Measurements from ENCODE around the gene KCND1.

KCND1 gene

GRCh38 chrX:48975041-48975440 is 3.4 kb upstream of the KCND1 start:
- DNase-seq (ENCODE audit: low spot score): no peak
- no peak for FAIRE-seq

GRCh38 chrX:48974574-48974973 is 2.9 kb upstream of the KCND1 start:
- FAIRE-seq (no peak), DNase-seq (ENCODE audit: low spot score) (no peak)

- FAIRE-seq (no peak), DNase-seq (ENCODE audit: low spot score) (no peak)
These were observed 2.4 kb upstream of the KCND1 start for GRCh38 chrX:48974033-48974432.

GRCh38 chrX:48972220-48973164 is 848 bp upstream of the KCND1 start:
- FAIRE-seq (no peak), DNase-seq (ENCODE audit: low spot score) (no peak)

- FAIRE-seq (no peak), DNase-seq (ENCODE audit: low spot score) (no peak)
These were observed 2.2 kb downstream of the KCND1 start for GRCh38 chrX:48969471-48969870.

- FAIRE-seq (no peak), DNase-seq (ENCODE audit: low spot score) (no peak)
These were observed 3.3 kb downstream of the KCND1 start for GRCh38 chrX:48968377-48968776.

- DNase-seq (ENCODE audit: low spot score) (peak; percentile 39), FAIRE-seq (peak; percentile 35)
These were observed 4.7 kb downstream of the KCND1 start for GRCh38 chrX:48966796-48967579.

- no peak for DNase-seq (ENCODE audit: low spot score)
- FAIRE-seq: no peak
These were observed 5.7 kb downstream of the KCND1 start for GRCh38 chrX:48965959-48966358.

GRCh38 chrX:48961585-48962091 is 10.0 kb downstream of the KCND1 start:
- FAIRE-seq: no peak

GRCh38 chrX:48960291-48960690 is 11.4 kb downstream of the KCND1 start:
- FAIRE-seq (no peak), DNase-seq (ENCODE audit: low spot score) (no peak)

More at GRCh38 chrX:48961585-48962091, 10.0 kb downstream of the KCND1 start:
- DNase-seq (ENCODE audit: low spot score): no peak

- FAIRE-seq (no peak), DNase-seq (ENCODE audit: low spot score) (peak; percentile 10)
These were observed 13.0 kb downstream of the KCND1 start for GRCh38 chrX:48958635-48959094.

- DNase-seq (ENCODE audit: low spot score) (peak; percentile 94), FAIRE-seq (peak; percentile 95)
These were observed 13.6 kb downstream of the KCND1 start for GRCh38 chrX:48957827-48958634.

- FAIRE-seq: no peak
- no peak for DNase-seq (ENCODE audit: low spot score)
These were observed 14.2 kb downstream of the KCND1 start, which contains the start of gene OTUD5 for GRCh38 chrX:48957477-48957826. TSS of gene OTUD5 (minus strand) at chrX:48957607. CDS start at chrX:48957570, 37 bp downstream.

GRCh38 chrX:48956728-48957414 is 14.8 kb downstream of the KCND1 start:
- FAIRE-seq (no peak), DNase-seq (ENCODE audit: low spot score) (no peak)

- FAIRE-seq (no peak), DNase-seq (ENCODE audit: low spot score) (no peak)
These were observed 23.1 kb downstream of the KCND1 start for GRCh38 chrX:48948589-48948988.

- DNase-seq (ENCODE audit: low spot score) (peak; percentile 22), FAIRE-seq (peak; percentile 58)
These were observed 25.9 kb downstream of the KCND1 start for GRCh38 chrX:48945517-48946348.

- FAIRE-seq: no peak
These were observed 28.7 kb downstream of the KCND1 start for GRCh38 chrX:48942895-48943294.

GRCh38 chrX:48940404-48940955 is 31.2 kb downstream of the KCND1 start:
- FAIRE-seq (no peak), DNase-seq (ENCODE audit: low spot score) (no peak)

More at GRCh38 chrX:48942895-48943294, 28.7 kb downstream of the KCND1 start:
- no peak for DNase-seq (ENCODE audit: low spot score)

GRCh38 chrX:48939524-48940228 is 32.0 kb downstream of the KCND1 start:
- FAIRE-seq: no peak
- DNase-seq (ENCODE audit: low spot score): no peak

Data from RCC 7860 (cell line).